Smooth muscle cell (in vitro differentiated cells): ENCODE measurements around the gene FIP1L1. TPM values are rescaled to one million over a fixed set of nuclear protein-coding genes. Genes with fewer than 3 reads are reported as not detected.

Source experiments
- DNase-seq: peaks from one replicate; lab custom pipeline; 2025; ENCODE audit not compliant: unreplicated experiment; lab: John Stamatoyannopoulos, UW
- H2AFZ ChIP-seq: fragments of 200-600 bp; sonication (generic); 2 replicates; pipeline ENCODE4 v1.6.0; 2016; ENCODE audit warnings: antibody characterized with exemption, low read depth, mild to moderate bottlenecking
- H3F3A ChIP-seq: fragments of 200-600 bp; sonication (generic); 2 replicates; pipeline ENCODE4 v1.6.0; 2017; ENCODE audit warnings: antibody characterized with exemption, low read depth
- H3K27ac ChIP-seq: fragments of 200-600 bp; sonication (generic); 2 replicates; pipeline ENCODE4 v1.5.1; 2016; ENCODE audit warnings: low read depth, mild to moderate bottlenecking
- H3K27me3 ChIP-seq: fragments of 200-600 bp; sonication (generic); 2 replicates; pipeline ENCODE4 v1.6.1; 2016; ENCODE audit warnings: low read depth, mild to moderate bottlenecking
- H3K36me3 ChIP-seq: fragments of 200-600 bp; sonication (generic); 2 replicates; pipeline ENCODE4 v1.5.1; 2016; ENCODE audit warnings: low read depth
- H3K4me1 ChIP-seq: fragments of 200-600 bp; sonication (generic); 2 replicates; pipeline ENCODE4 v1.5.1; 2016; ENCODE audit warnings: low read depth
- H3K4me2 ChIP-seq: fragments of 200-600 bp; sonication (generic); 2 replicates; pipeline ENCODE4 v1.6.0; 2016; ENCODE audit warnings: mild to moderate bottlenecking
- H3K4me3 ChIP-seq: fragments of 200-600 bp; sonication (generic); 2 replicates; pipeline ENCODE4 v1.5.1; 2016; ENCODE audit warnings: mild to moderate bottlenecking
- H3K79me2 ChIP-seq: fragments of 200-600 bp; sonication (generic); 2 replicates; pipeline ENCODE4 v1.6.0; 2016; ENCODE audit warnings: low read depth, mild to moderate bottlenecking
- H3K9ac ChIP-seq: fragments of 200-600 bp; sonication (generic); 2 replicates; pipeline ENCODE4 v1.6.0; 2016; ENCODE audit warnings: low read depth
- H3K9me3 ChIP-seq: fragments of 200-600 bp; sonication (generic); replicated peaks from 2 replicates; pipeline ENCODE4 v1.5.1; 2016; ENCODE audit warnings: low read depth
- H4K20me1 ChIP-seq: fragments of 200-600 bp; sonication (generic); 2 replicates; pipeline ENCODE4 v1.6.0; 2016; ENCODE audit warnings: low read depth
- CTCF ChIP-seq: fragments of 200-600 bp; sonication (generic); IDR thresholded peaks from 2 replicates; pipeline ENCODE4 v1.5.1; 2017; ENCODE audit warnings: borderline replicate concordance, mild to moderate bottlenecking, antibody characterized with exemption; ENCODE audit not compliant: insufficient read depth, poor library complexity, severe bottlenecking
- WGBS: methylation state at CpG from one replicate; pipeline ENCODE4 v1.1.7; 2016; ENCODE audit warnings: low lambda C conversion rate; 5-methylcytosine and 5-hydroxymethylcytosine counted together
- polyA plus RNA-seq: library from polyadenylated mRNA; unstranded; fragments of >200 nt; fragmentation: Nextera tagmentation; extraction: Ambion mirVana; gene quantifications from 2 replicates; pipeline ENCODE4 v1.2.1, GENCODE V29; 2016
- total RNA-seq: library from RNA; depleted of rRNA; stranded (reverse); fragments of >200 nt; gene quantifications from 2 replicates; pipeline ENCODE4 v1.2.3, GENCODE V29; 2014

Gene FIP1L1
- total and polyA plus RNA-seq, 2 experiments from 2014 or later = 55.1 to 65.7 TPM

GRCh38 chr4:53508446-53508845 is 131.0 kb downstream of the FIP1L1 start:
- Histone ChIP-seq H3K4me3 (no peak overlapping the region), H3K79me2 (no peaks in the 10 kb centered on the region), H4K20me1 (no peaks in the 10 kb centered on the region), H3F3A (no peaks in the 10 kb centered on the region), H3K4me2 (peak overlapping the region; percentile 8), H3K36me3 (no peaks in the 10 kb centered on the region), H2AFZ (no peak overlapping the region), H3K9ac (no peak overlapping the region), H3K9me3 (no peaks in the 10 kb centered on the region), H3K27ac (peak overlapping the region; percentile 52), H3K27me3 (no peaks in the 10 kb centered on the region), H3K4me1 (no peaks in the 10 kb centered on the region)
- no peak for DNase-seq
- 17% methylated on average over 1 of the region's 1 CpG for WGBS
- no peak for TF ChIP-seq CTCF

GRCh38 chr4:53510321-53510720 is 132.9 kb downstream of the FIP1L1 start:
- Histone ChIP-seq H3K9ac (no peak overlapping the region), H3F3A (no peaks in the 10 kb centered on the region), H4K20me1 (no peaks in the 10 kb centered on the region), H3K4me2 (no peak overlapping the region), H3K79me2 (no peaks in the 10 kb centered on the region), H3K9me3 (no peaks in the 10 kb centered on the region), H2AFZ (no peak overlapping the region), H3K4me1 (no peaks in the 10 kb centered on the region), H3K36me3 (no peaks in the 10 kb centered on the region), H3K4me3 (no peak overlapping the region), H3K27me3 (no peaks in the 10 kb centered on the region), H3K27ac (no peak overlapping the region)
- 28% methylated on average over 5 of the region's 5 CpGs for WGBS
- DNase-seq = no peak
- TF ChIP-seq CTCF = no peak

Other genes with a start within 250 kb of the FIP1L1 start
- gene SCFD2, start 11.6 kb upstream of the FIP1L1 start, total RNA-seq = 7.8 and 13.0 TPM in 2 replicates
- gene SCFD2, start 11.6 kb upstream of the FIP1L1 start, polyA plus RNA-seq = 11.4 and 14.9 TPM in 2 replicates
- 4.3 and 4.6 TPM in 2 replicates for gene LNX1, start 213.8 kb downstream of the FIP1L1 start, total RNA-seq
- 2.3 and 3.5 TPM in 2 replicates for gene LNX1, start 213.8 kb downstream of the FIP1L1 start, polyA plus RNA-seq